HCT116 (cell line): Measurements from ENCODE around the gene GLRX. TPM values are rescaled to one million over a fixed set of nuclear protein-coding genes. Genes with fewer than 3 reads are reported as not detected.

Source experiments
- ATAC-seq: fragments of 200-7000 bp; cut with Tn5 transposase; 2 replicates; pipeline ENCODE4 v1.9.1; 2020; ENCODE audit warnings: mild to moderate bottlenecking, moderate library complexity
- BruUV-seq: library from RNA; stranded (reverse); fragments of 400-500 nt; replicated peaks from 2 replicates; lab custom pipeline; 2021; lab: Mats Ljungman, UMichigan
- CTCF ChIA-PET: fragments of 300-600 bp; sonication (Branson Sonifier 250); formaldehyde crosslinking; loops from one replicate; lab custom pipeline; 2021; ENCODE audit warnings: antibody characterized with exemption; lab: Charles Lee
- POLR2A ChIA-PET: fragments of 300-600, 350-600 bp; sonication (Branson Sonifier 250); formaldehyde crosslinking; loops from one replicate; lab custom pipeline; 2021; ENCODE audit warnings: antibody characterized with exemption; lab: Charles Lee
- RAD21 ChIA-PET, 2 experiments: fragments of 300-600 bp; sonication (Branson Sonifier 250); formaldehyde crosslinking; loops; one replicate each; lab custom pipeline; 2023; ENCODE audit warnings: low total read pairs in 2 of 2; ENCODE audit not compliant: uncharacterized antibody in 2 of 2, unreplicated experiment in 2 of 2, low non-redundant PET in 1 of 2; lab: Charles Lee
- DNase-seq: peaks from one replicate; pipeline ENCODE4 v3.0.0-alpha.2; 2010; ENCODE audit warnings: low read depth, low spot score
- H2AFZ ChIP-seq: fragments of 200-600 bp; shearing (Covaris generic), sonication (generic); 2 replicates; pipeline ENCODE4 v1.6.1; 2017; ENCODE audit warnings: low read depth, mixed run types, mixed read lengths, antibody characterized with exemption, low read length; ENCODE audit not compliant: poor library complexity, severe bottlenecking
- H3K27ac ChIP-seq: 2 replicates; pipeline ENCODE4 v1.5.1; 2012; ENCODE audit warnings: low read depth, low read length
- H3K27me3 ChIP-seq: fragments of 200-600 bp; sonication (generic); 2 replicates; pipeline ENCODE4 v1.6.1; 2016; ENCODE audit warnings: mixed run types, low read length, mixed read lengths; ENCODE audit not compliant: insufficient read depth
- H3K36me3 ChIP-seq, 2 experiments: fragments of 200-500 bp in 1 of 2; fragments of 200-600 bp in 1 of 2; sonication (Bioruptor generic) in 1 of 2; sonication (generic) in 1 of 2; 2 replicates each; pipeline versions ENCODE4 v1.5.1 to v1.6.1; 2014 to 2016; ENCODE audit warnings: low read length in 2 of 2, inconsistent platforms in 1 of 2, mixed read lengths in 1 of 2, mixed run types in 1 of 2; ENCODE audit not compliant: insufficient read depth in 2 of 2, control insufficient read depth in 1 of 2
- H3K4me1 ChIP-seq, 2 experiments: fragments of 200-600 bp in 1 of 2; sonication (generic) in 1 of 2; 2 replicates each; pipeline versions ENCODE4 v1.5.1 to v1.6.1; 2012 to 2017; ENCODE audit warnings: low read length in 2 of 2, inconsistent platforms in 1 of 2, mild to moderate bottlenecking in 1 of 2, mixed read lengths in 1 of 2, mixed run types in 1 of 2, moderate library complexity in 1 of 2; ENCODE audit not compliant: insufficient read depth in 2 of 2, control insufficient read depth in 1 of 2
- H3K4me2 ChIP-seq: fragments of 200-600 bp; sonication (generic); 2 replicates; pipeline ENCODE4 v1.6.1; 2017; ENCODE audit warnings: mixed run types, low read length, mixed read lengths
- H3K4me3 ChIP-seq, 2 experiments: fragments of 200-600 bp in 1 of 2; sonication (generic) in 1 of 2; replicated peaks in 1 of 2; 2 replicates each; pipeline ENCODE4 v1.5.1; 2011 to 2016; ENCODE audit warnings: low read length in 2 of 2, control low read depth in 1 of 2, low read depth in 1 of 2, mild to moderate bottlenecking in 1 of 2, mixed read lengths in 1 of 2, mixed run types in 1 of 2
- H3K79me2 ChIP-seq: fragments of 200-600 bp; sonication (generic); 2 replicates; pipeline ENCODE4 v1.6.1; 2017; ENCODE audit warnings: mild to moderate bottlenecking, mixed run types, low read length, moderate library complexity, mixed read lengths; ENCODE audit not compliant: insufficient read depth
- H3K9ac ChIP-seq: fragments of 200-600 bp; sonication (generic); 2 replicates; pipeline ENCODE4 v1.6.1; 2016; ENCODE audit warnings: low read length, mixed read lengths
- H3K9me2 ChIP-seq: fragments of 200-600 bp; sonication (generic), shearing (Covaris generic); 2 replicates; pipeline ENCODE4 v1.6.1; 2017; ENCODE audit warnings: mixed run types, mild to moderate bottlenecking, moderate library complexity; ENCODE audit not compliant: insufficient read depth
- H3K9me3 ChIP-seq, 2 experiments: fragments of 200-500 bp in 1 of 2; fragments of 200-600 bp in 1 of 2; sonication (Bioruptor generic) in 1 of 2; sonication (generic) in 1 of 2; 2 replicates each; pipeline ENCODE4 v1.6.1; 2014 to 2017; ENCODE audit warnings: low read length in 2 of 2, mixed read lengths in 2 of 2, inconsistent platforms in 1 of 2, low read depth in 1 of 2, mild to moderate bottlenecking in 1 of 2, mixed run types in 1 of 2, moderate library complexity in 1 of 2; ENCODE audit not compliant: control insufficient read depth in 1 of 2, insufficient read depth in 1 of 2
- H4K20me1 ChIP-seq: fragments of 200-600 bp; sonication (generic), shearing (Covaris generic); 2 replicates; pipeline ENCODE4 v1.6.1; 2017; ENCODE audit warnings: mixed run types, mild to moderate bottlenecking, moderate library complexity; ENCODE audit not compliant: insufficient read depth
- CBX3 ChIP-seq: IDR thresholded peaks from 2 replicates; pipeline ENCODE4 v1.6.1; 2012; ENCODE audit warnings: low read depth
- CEBPB ChIP-seq: IDR thresholded peaks from 2 replicates; pipeline ENCODE4 v1.6.1; 2012; ENCODE audit warnings: low read depth
- CTCF ChIP-seq, 3 experiments: fragments of 200-600 bp in 1 of 3; sonication (generic) in 1 of 3; IDR thresholded peaks in 2 of 3; conservative IDR thresholded peaks in 1 of 3; 2 replicates each; pipeline ENCODE4 v1.5.1; 2012 to 2017; ENCODE audit warnings: low read depth in 2 of 3, low read length in 2 of 3, antibody characterized with exemption in 1 of 3, borderline replicate concordance in 1 of 3, control low read depth in 1 of 3, mild to moderate bottlenecking in 1 of 3, mixed read lengths in 1 of 3, mixed run types in 1 of 3, moderate library complexity in 1 of 3; ENCODE audit not compliant: insufficient read depth in 1 of 3
- ELF1 ChIP-seq: IDR thresholded peaks from 2 replicates; pipeline ENCODE4 v1.6.1; 2012; ENCODE audit warnings: low read depth, borderline replicate concordance
- EZH2 ChIP-seq: fragments of 200-600 bp; sonication (generic); IDR thresholded peaks from 2 replicates; pipeline ENCODE4 v1.6.1; 2017; ENCODE audit warnings: antibody characterized with exemption, mixed run types
- FOSL1 ChIP-seq: IDR thresholded peaks from 2 replicates; pipeline ENCODE4 v1.6.1; 2012; ENCODE audit warnings: low read depth
- JUND ChIP-seq: IDR thresholded peaks from 2 replicates; pipeline ENCODE4 v1.6.1; 2012
- SP1 ChIP-seq: IDR thresholded peaks from 2 replicates; pipeline ENCODE4 v1.6.1; 2012; ENCODE audit warnings: low read depth
- ZNF274 ChIP-seq: fragments of 200-500 bp; sonication (Bioruptor generic); IDR thresholded peaks from 2 replicates; pipeline ENCODE4 v1.6.1; 2014; ENCODE audit warnings: mild to moderate bottlenecking, low read depth, low read length, inconsistent platforms
- intact Hi-C: fragments of 100-400 bp; cut with micrococcal nuclease; formaldehyde crosslinking; loops from 2 replicates; pipeline ENCODE4 v1.10.0; 2022
- total RNA-seq: library from RNA; stranded (reverse); gene quantifications from one replicate; pipeline ENCODE4 v1.2.1, GENCODE V29; 2021; ENCODE audit not compliant: unreplicated experiment

The GLRX gene
- total RNA-seq, 1 experiment from 2014 or later: 29.3 TPM

GRCh38 chr5:95777441-95777840 is 45.1 kb downstream of the GLRX start:
- DNase-seq (no peak), ATAC-seq (no peak)
- H3K4me2 ChIP-seq: no peak overlapping the region
- ChIA-PET CTCF (no interaction called here), POLR2A (no interaction called here), RAD21 (no interaction called here)
- intact Hi-C loops: no loop called here
- H3K27ac ChIP-seq: no peak overlapping the region
- no peak overlapping the region for H3K4me3 ChIP-seq
- TF ChIP-seq JUND (no peak), CBX3 (no peak), EZH2 (no peak), ELF1 (no peak), CTCF (IDR thresholded peaks at IDR 0.05 in 2 of 3, conservative IDR thresholded peaks at IDR 0.05 in 1 of 3; ENCODE audit: borderline replicate concordance in 1 of 3, insufficient read depth in 1 of 3, low read depth in 2 of 3, low read length in 2 of 3) (no peak), SP1 (no peak), CEBPB (no peak), FOSL1 (no peak), ZNF274 (no peak)
- no peaks in the 10 kb centered on the region for H4K20me1 ChIP-seq
- no peaks in the 10 kb centered on the region for H3K9me2 ChIP-seq
- peaks cover 6 to 8% of the 10 kb centered on the region in 2 experiments; a peak in 3 of 4 replicates for H3K4me1 ChIP-seq
- H3K79me2 ChIP-seq: no peaks in the 10 kb centered on the region
- no peaks in the 10 kb centered on the region for H3K9me3 ChIP-seq
- no TSS peak for BruUV-seq
- no peaks in the 10 kb centered on the region; a peak in 1 of 4 replicates for H3K36me3 ChIP-seq
- no peaks in the 10 kb centered on the region for H3K27me3 ChIP-seq
- no peak overlapping the region for H2AFZ ChIP-seq
- no peak overlapping the region for H3K9ac ChIP-seq
